Mesendoderm (in vitro differentiated cells): ENCODE measurements around the gene MYBBP1A.

Source experiments
- DNase-seq: peaks from one replicate; pipeline ENCODE4 v3.0.0; 2013
- H2AK5ac ChIP-seq: 2 replicates; pipeline ENCODE4 v1.6.1; 2013; ENCODE audit warnings: low read length, inconsistent platforms
- H2BK120ac ChIP-seq: 2 replicates; pipeline ENCODE4 v1.6.1; 2013; ENCODE audit warnings: low read depth, mild to moderate bottlenecking, low read length, moderate library complexity, mixed read lengths
- H2BK15ac ChIP-seq: replicated peaks from 2 replicates; pipeline ENCODE4 v1.6.1; 2013; ENCODE audit warnings: low read depth, mild to moderate bottlenecking, moderate library complexity
- H2BK5ac ChIP-seq: 2 replicates; pipeline ENCODE4 v1.6.1; 2013; ENCODE audit warnings: low read length, inconsistent platforms
- H3K18ac ChIP-seq: 2 replicates; pipeline ENCODE4 v1.6.1; 2013; ENCODE audit warnings: mild to moderate bottlenecking, low read length, mixed read lengths
- H3K23ac ChIP-seq: one replicate; pipeline ENCODE4 v1.6.1; 2013; ENCODE audit warnings: low read length
- H3K27ac ChIP-seq: 2 replicates; pipeline ENCODE4 v1.5.1; 2013; ENCODE audit warnings: low read depth, mild to moderate bottlenecking, inconsistent platforms, low read length, moderate library complexity
- H3K27me3 ChIP-seq: 2 replicates; pipeline ENCODE4 v1.6.1; 2013; ENCODE audit warnings: low read length, control low read depth, mild to moderate bottlenecking, inconsistent platforms; ENCODE audit not compliant: insufficient read depth, poor library complexity
- H3K36me3 ChIP-seq: 2 replicates; pipeline ENCODE4 v1.6.1; 2013; ENCODE audit warnings: low read length, inconsistent platforms; ENCODE audit not compliant: control insufficient read depth, insufficient read depth
- H3K4ac ChIP-seq: one replicate; pipeline ENCODE4 v1.6.1; 2013; ENCODE audit warnings: low read depth, mild to moderate bottlenecking, low read length, moderate library complexity
- H3K4me1 ChIP-seq: 2 replicates; pipeline ENCODE4 v1.6.1; 2013; ENCODE audit warnings: low read depth, low read length, inconsistent platforms; ENCODE audit not compliant: control insufficient read depth
- H3K4me2 ChIP-seq: 2 replicates; pipeline ENCODE4 v1.6.1; 2013; ENCODE audit warnings: low read length
- H3K4me3 ChIP-seq: 2 replicates; pipeline ENCODE4 v1.5.1; 2013; ENCODE audit warnings: mild to moderate bottlenecking, low read length
- H3K56ac ChIP-seq: one replicate; pipeline ENCODE4 v1.6.1; 2013; ENCODE audit warnings: low read length
- H3K79me1 ChIP-seq: 2 replicates; pipeline ENCODE4 v1.6.1; 2013; ENCODE audit warnings: low read length, inconsistent platforms
- H3K79me2 ChIP-seq: 2 replicates; pipeline ENCODE4 v1.6.1; 2013; ENCODE audit warnings: mild to moderate bottlenecking, low read length; ENCODE audit not compliant: control insufficient read depth, insufficient read depth
- H3K9ac ChIP-seq: 2 replicates; pipeline ENCODE4 v1.6.1; 2013; ENCODE audit warnings: low read length, inconsistent platforms
- H4K5ac ChIP-seq: one replicate; pipeline ENCODE4 v1.6.1; 2013; ENCODE audit warnings: low read length
- H4K8ac ChIP-seq: one replicate; pipeline ENCODE4 v1.6.1; 2013; ENCODE audit warnings: low read depth, mild to moderate bottlenecking, control low read depth, low read length, moderate library complexity
- WGBS: extraction: QIAGEN DNeasy Blood & Tissue Kit; methylation state at CpG from one replicate; pipeline ENCODE4 v1.1.7; 2013; ENCODE audit warnings: low lambda C conversion rate, missing lambda C conversion rate; ENCODE audit not compliant: insufficient coverage; ENCODE audit errors: extremely low coverage; 5-methylcytosine and 5-hydroxymethylcytosine counted together

MYBBP1A gene

GRCh38 chr17:4583782-4584100 is 28.6 kb upstream of the MYBBP1A start:
- no CpG with 5 or more reads among the region's 12 CpGs for WGBS
- Histone ChIP-seq H4K8ac (no peak overlapping the region), H4K5ac (no peak overlapping the region), H3K79me1 (no peaks in the 10 kb centered on the region), H3K27me3 (peaks cover 15% of the 10 kb centered on the region), H3K23ac (no peak overlapping the region), H3K4me1 (no peaks in the 10 kb centered on the region), H3K27ac (no peak overlapping the region), H3K9ac (peak overlapping the region; percentile 19), H3K4ac (no peak overlapping the region), H3K4me3 (no peak overlapping the region), H2BK5ac (no peak overlapping the region), H2BK15ac (no peak overlapping the region), H3K79me2 (no peaks in the 10 kb centered on the region), H3K36me3 (no peaks in the 10 kb centered on the region), H2AK5ac (no peak overlapping the region), H3K4me2 (peak overlapping the region; percentile 78), H3K18ac (no peak overlapping the region), H3K56ac (no peak overlapping the region), H2BK120ac (no peak overlapping the region)
- DNase-seq = peak; percentile 80

DNA sequence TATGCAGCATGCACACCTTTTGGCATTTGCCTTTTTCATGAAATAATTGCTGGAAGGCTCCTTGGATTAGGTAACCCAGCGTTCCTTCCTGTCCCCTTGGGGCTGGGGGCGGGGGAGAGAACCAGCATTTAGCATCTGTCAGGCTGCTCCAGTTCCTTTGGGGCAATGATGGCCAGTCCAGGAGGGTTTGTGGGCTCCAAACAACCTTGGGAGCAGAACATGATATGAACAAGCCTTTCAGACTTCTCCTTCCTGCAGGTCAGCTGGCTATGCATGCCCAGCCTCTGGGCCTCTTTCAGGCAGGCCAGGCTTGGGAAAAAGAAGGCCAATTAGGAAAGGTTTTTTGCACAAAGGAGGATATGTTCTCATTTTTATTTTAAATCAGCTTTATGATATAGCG is 28.0 kb upstream of the MYBBP1A start:
- no peak overlapping the region for H2BK15ac ChIP-seq
- no peaks in the 10 kb centered on the region for H3K79me2 ChIP-seq
- WGBS = no CpG with 5 or more reads among the region's 3 CpGs

GRCh38 chr17:4582691-4583090 is 27.5 kb upstream of the MYBBP1A start:
- Histone ChIP-seq H2BK120ac (no peak overlapping the region), H3K27me3 (peaks cover 15% of the 10 kb centered on the region), H2AK5ac (no peak overlapping the region), H4K8ac (no peak overlapping the region), H3K79me2 (no peaks in the 10 kb centered on the region), H3K4ac (no peak overlapping the region), H2BK5ac (no peak overlapping the region), H4K5ac (no peak overlapping the region), H3K18ac (no peak overlapping the region), H3K56ac (no peak overlapping the region), H3K4me2 (no peak overlapping the region), H3K27ac (no peak overlapping the region), H2BK15ac (no peak overlapping the region), H3K36me3 (no peaks in the 10 kb centered on the region), H3K4me1 (no peaks in the 10 kb centered on the region), H3K23ac (no peak overlapping the region), H3K4me3 (no peak overlapping the region), H3K79me1 (no peaks in the 10 kb centered on the region), H3K9ac (no peak overlapping the region)
- no peak for DNase-seq
- no CpG with 5 or more reads among the region's 8 CpGs for WGBS

More for the DNA sequence above, 28.0 kb upstream of the MYBBP1A start:
- no peak for DNase-seq
- no peaks in the 10 kb centered on the region for H3K79me1 ChIP-seq
- no peaks in the 10 kb centered on the region for H3K4me1 ChIP-seq
- no peak overlapping the region for H4K5ac ChIP-seq
- H2AK5ac ChIP-seq = no peak overlapping the region
- H2BK5ac ChIP-seq = no peak overlapping the region
- no peak overlapping the region for H3K23ac ChIP-seq
- no peak overlapping the region for H3K4me2 ChIP-seq
- no peak overlapping the region for H2BK120ac ChIP-seq
- peaks cover 15% of the 10 kb centered on the region for H3K27me3 ChIP-seq
- no peak overlapping the region for H3K18ac ChIP-seq
- no peak overlapping the region for H3K4ac ChIP-seq
- no peak overlapping the region for H4K8ac ChIP-seq
- H3K36me3 ChIP-seq = no peaks in the 10 kb centered on the region
- no peak overlapping the region for H3K56ac ChIP-seq
- no peak overlapping the region for H3K4me3 ChIP-seq
- no peak overlapping the region for H3K9ac ChIP-seq
- H3K27ac ChIP-seq = no peak overlapping the region

DNA sequence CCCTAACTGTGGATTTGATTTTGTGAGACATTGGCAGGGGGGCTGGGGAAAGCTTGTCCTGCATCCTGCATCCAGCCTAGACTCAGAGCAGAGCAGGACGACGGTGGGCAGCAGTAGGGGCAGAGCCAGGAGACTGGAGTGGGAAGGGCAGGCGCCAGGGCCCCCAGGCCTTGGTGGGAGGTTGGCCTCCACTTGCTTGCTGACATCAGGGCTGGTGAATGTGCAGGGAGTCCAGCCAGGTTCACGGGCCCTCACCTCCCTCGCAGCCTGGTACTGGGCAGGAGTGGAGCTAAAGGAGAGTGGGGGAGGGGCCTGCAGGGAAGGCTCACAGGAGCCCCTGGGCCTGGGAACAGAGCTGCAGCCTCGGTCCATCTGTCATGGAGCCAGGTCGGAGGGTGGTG is 26.9 kb upstream of the MYBBP1A start:
- H3K27ac ChIP-seq = no peak overlapping the region
- no peak overlapping the region for H2AK5ac ChIP-seq
- H4K8ac ChIP-seq = no peak overlapping the region
- no peak overlapping the region for H3K56ac ChIP-seq
- H2BK15ac ChIP-seq = no peak overlapping the region
- H3K4ac ChIP-seq = no peak overlapping the region
- WGBS = no CpG with 5 or more reads among the region's 7 CpGs
- no peak overlapping the region for H3K4me2 ChIP-seq
- H2BK5ac ChIP-seq = no peak overlapping the region
- no peaks in the 10 kb centered on the region for H3K36me3 ChIP-seq
- H3K23ac ChIP-seq = no peak overlapping the region
- no peak overlapping the region for H3K18ac ChIP-seq
- H3K27me3 ChIP-seq = peaks cover 15% of the 10 kb centered on the region
- H3K9ac ChIP-seq = no peak overlapping the region
- no peak overlapping the region for H4K5ac ChIP-seq
- no peak overlapping the region for H2BK120ac ChIP-seq
- no peak for DNase-seq
- H3K79me1 ChIP-seq = no peaks in the 10 kb centered on the region
- no peaks in the 10 kb centered on the region for H3K79me2 ChIP-seq
- H3K4me1 ChIP-seq = no peaks in the 10 kb centered on the region
- no peak overlapping the region for H3K4me3 ChIP-seq

DNA sequence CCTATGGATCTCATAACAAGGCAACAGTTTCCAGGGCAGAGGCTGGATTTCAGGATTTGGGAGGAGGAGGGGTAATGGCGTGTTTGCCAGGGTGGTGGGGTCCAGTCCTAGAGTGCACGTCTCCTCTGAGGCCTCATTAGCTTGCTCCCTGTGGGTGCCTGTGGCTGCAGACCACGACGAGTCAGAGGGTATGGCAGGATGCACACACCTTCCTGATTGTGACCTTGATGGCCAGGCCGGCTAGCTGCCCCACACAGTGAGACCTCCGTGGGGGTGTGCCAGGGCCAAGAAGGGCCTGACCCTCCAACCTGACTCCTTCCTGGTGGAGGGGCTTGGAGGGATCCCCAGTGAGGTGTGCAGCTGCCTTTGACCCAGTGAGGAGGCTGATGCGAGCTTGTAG is 25.1 kb upstream of the MYBBP1A start:
- no peak for DNase-seq
- H3K4me2 ChIP-seq = no peak overlapping the region
- WGBS = no CpG with 5 or more reads among the region's 7 CpGs

GRCh38 chr17:4579678-4580077 is 24.5 kb upstream of the MYBBP1A start:
- H3K56ac ChIP-seq = no peak overlapping the region
- no peaks in the 10 kb centered on the region for H3K79me2 ChIP-seq
- H3K23ac ChIP-seq = no peak overlapping the region
- no peak overlapping the region for H3K4ac ChIP-seq
- no peak overlapping the region for H3K4me3 ChIP-seq
- no peak overlapping the region for H2BK120ac ChIP-seq
- H3K9ac ChIP-seq = no peak overlapping the region
- no peak overlapping the region for H4K8ac ChIP-seq
- no peak overlapping the region for H3K4me2 ChIP-seq
- H2AK5ac ChIP-seq = no peak overlapping the region
- DNase-seq = no peak
- H3K79me1 ChIP-seq = no peaks in the 10 kb centered on the region
- no peak overlapping the region for H2BK15ac ChIP-seq
- H3K36me3 ChIP-seq = no peaks in the 10 kb centered on the region
- H2BK5ac ChIP-seq = no peak overlapping the region
- no peak overlapping the region for H3K27ac ChIP-seq
- H3K4me1 ChIP-seq = no peaks in the 10 kb centered on the region
- H4K5ac ChIP-seq = no peak overlapping the region
- peaks cover 5% of the 10 kb centered on the region for H3K27me3 ChIP-seq
- H3K18ac ChIP-seq = no peak overlapping the region
- WGBS = no CpG with 5 or more reads among the region's 11 CpGs

More for the DNA sequence above, 25.1 kb upstream of the MYBBP1A start:
- no peaks in the 10 kb centered on the region for H3K79me1 ChIP-seq
- H3K27me3 ChIP-seq = peaks cover 10% of the 10 kb centered on the region
- H2BK15ac ChIP-seq = no peak overlapping the region
- no peaks in the 10 kb centered on the region for H3K36me3 ChIP-seq
- no peak overlapping the region for H4K8ac ChIP-seq
- no peak overlapping the region for H3K27ac ChIP-seq
- H2BK5ac ChIP-seq = no peak overlapping the region
- H3K56ac ChIP-seq = no peak overlapping the region
- no peak overlapping the region for H3K18ac ChIP-seq
- H4K5ac ChIP-seq = no peak overlapping the region
- no peaks in the 10 kb centered on the region for H3K4me1 ChIP-seq
- H3K4ac ChIP-seq = no peak overlapping the region
- H3K79me2 ChIP-seq = no peaks in the 10 kb centered on the region
- no peak overlapping the region for H3K4me3 ChIP-seq
- no peak overlapping the region for H2AK5ac ChIP-seq
- no peak overlapping the region for H3K23ac ChIP-seq
- no peak overlapping the region for H2BK120ac ChIP-seq
- H3K9ac ChIP-seq = no peak overlapping the region
